GM10248 (cell line): ENCODE measurements around the gene IL19.

Source experiments
- CTCF ChIA-PET: fragments of 300-600 bp; sonication (Branson Sonifier 250); formaldehyde crosslinking; extraction: SDS; loops from one replicate; lab custom pipeline; 2021; ENCODE audit warnings: antibody characterized with exemption; lab: Yijun Ruan, JAX
- POLR2A ChIA-PET: fragments of 350-650 bp; sonication (Branson Sonifier 250); formaldehyde crosslinking; extraction: SDS; loops from one replicate; lab custom pipeline; 2020; ENCODE audit warnings: antibody characterized with exemption; lab: Yijun Ruan, JAX
- DNase-seq: peaks from one replicate; pipeline ENCODE4 v3.0.0; 2012; ENCODE audit errors: extremely low spot score
- TF ChIP-seq, protein P1 (sequence below): IDR thresholded peaks from 2 replicates; pipeline ENCODE4 v1.5.1; 2012; ENCODE audit warnings: mild to moderate bottlenecking, low read depth; ENCODE audit errors: extremely low read depth, missing control alignments, control extremely low read depth

Gene IL19

GRCh38 chr1:206821493-206821892 is 50.9 kb downstream of the IL19 start:
- no peak for DNase-seq
- ChIA-PET CTCF (interaction anchor here (1.0 to 3.1 kb wide), 7 partner anchors 10 to 184 kb away, joined by 3 to 11 read pairs (median 8); no protein-coding TSS in a partner anchor), POLR2A (no interaction called here)
- TF ChIP-seq, protein P1, sequence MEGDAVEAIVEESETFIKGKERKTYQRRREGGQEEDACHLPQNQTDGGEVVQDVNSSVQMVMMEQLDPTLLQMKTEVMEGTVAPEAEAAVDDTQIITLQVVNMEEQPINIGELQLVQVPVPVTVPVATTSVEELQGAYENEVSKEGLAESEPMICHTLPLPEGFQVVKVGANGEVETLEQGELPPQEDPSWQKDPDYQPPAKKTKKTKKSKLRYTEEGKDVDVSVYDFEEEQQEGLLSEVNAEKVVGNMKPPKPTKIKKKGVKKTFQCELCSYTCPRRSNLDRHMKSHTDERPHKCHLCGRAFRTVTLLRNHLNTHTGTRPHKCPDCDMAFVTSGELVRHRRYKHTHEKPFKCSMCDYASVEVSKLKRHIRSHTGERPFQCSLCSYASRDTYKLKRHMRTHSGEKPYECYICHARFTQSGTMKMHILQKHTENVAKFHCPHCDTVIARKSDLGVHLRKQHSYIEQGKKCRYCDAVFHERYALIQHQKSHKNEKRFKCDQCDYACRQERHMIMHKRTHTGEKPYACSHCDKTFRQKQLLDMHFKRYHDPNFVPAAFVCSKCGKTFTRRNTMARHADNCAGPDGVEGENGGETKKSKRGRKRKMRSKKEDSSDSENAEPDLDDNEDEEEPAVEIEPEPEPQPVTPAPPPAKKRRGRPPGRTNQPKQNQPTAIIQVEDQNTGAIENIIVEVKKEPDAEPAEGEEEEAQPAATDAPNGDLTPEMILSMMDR, result no peak

DNA sequence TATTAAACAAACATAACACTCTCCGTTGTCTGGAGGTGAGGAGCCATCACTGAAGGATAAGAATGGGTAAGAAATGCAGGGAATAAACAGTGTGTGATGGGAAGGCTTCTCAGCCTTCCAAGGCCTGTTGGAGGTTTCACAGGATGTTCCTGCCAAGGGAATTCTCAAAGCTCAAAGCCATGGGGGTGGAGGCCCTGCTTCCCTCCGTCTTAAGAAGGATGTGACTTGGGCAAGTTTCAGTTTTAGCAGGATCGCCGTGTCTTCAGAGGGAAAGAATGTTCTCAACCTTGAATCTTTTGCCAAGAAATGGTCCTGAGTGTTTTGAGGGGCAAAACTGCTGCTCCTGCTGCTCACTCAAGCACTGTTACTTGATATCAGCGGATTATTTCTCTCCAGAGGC is 53.2 kb downstream of the IL19 start:
- ChIA-PET CTCF (interaction anchor here (1.3 to 2.0 kb wide), 5 partner anchors 9 to 98 kb away, joined by 3 to 7 read pairs (median 5); no protein-coding TSS in a partner anchor), POLR2A (no interaction called here)
- no peak for DNase-seq
- TF ChIP-seq, protein P1, result no peak

DNA sequence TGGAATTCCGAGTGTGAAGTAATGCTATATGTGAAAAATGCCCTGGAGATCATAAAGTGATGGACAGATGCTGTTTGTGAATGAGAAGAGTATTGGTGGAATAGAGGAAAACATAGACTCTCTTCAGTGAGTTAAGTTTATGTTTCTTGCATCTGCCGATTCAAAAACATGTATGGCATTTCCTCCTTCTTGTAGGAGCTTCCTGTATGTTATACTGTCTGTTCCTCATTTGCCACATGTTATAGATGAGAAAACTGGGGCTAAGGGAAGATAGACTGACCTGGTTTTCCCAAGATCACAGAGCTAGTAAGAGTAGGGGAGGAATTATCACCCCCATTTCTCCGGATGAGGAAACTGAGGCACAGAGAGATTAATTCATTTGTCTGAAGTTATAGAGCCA is 53.8 kb downstream of the IL19 start:
- ChIA-PET CTCF (interaction anchor here (1.6 to 2.0 kb wide), 4 partner anchors 9 to 88 kb away, joined by 3 to 7 read pairs (median 6); no protein-coding TSS in a partner anchor), POLR2A (no interaction called here)
- TF ChIP-seq, protein P1, result no peak
- DNase-seq, result peak; percentile 26

GRCh38 chr1:206826394-206826793 is 55.8 kb downstream of the IL19 start:
- TF ChIP-seq, protein P1, result no peak
- no peak for DNase-seq
- CTCF ChIA-PET, result interaction anchor here (0.5 to 3.9 kb wide), 8 partner anchors 9 to 322 kb away, joined by 3 to 20 read pairs (median 4); partner anchors contain the start of gene IL20
- POLR2A ChIA-PET, result no interaction called here

DNA sequence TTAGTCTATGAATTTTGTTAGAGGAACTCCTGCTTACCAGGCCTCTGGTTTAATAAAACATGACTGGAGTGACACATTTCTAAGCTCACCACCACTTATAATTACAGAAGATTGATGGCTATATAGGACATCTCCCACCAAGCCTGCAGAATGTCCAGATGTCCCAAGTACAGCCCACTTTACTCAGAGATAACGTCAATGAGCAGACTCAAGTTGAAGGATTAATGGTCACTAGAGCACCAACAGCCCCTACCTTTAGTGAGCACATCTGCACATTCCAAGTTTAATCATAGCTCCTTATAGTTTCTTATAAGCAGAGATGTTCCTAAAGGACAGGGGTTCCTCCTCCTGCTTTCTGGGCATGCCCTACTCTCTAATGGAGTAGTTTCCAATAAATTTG is 57.5 kb downstream of the IL19 start:
- TF ChIP-seq, protein P1, result no peak
- CTCF ChIA-PET, result interaction anchor here (0.7 to 3.9 kb wide), 8 partner anchors 19 to 153 kb away, joined by 3 to 20 read pairs (median 4); no protein-coding TSS in a partner anchor
- no peak for DNase-seq
- POLR2A ChIA-PET, result interaction anchor here (0.6 to 0.7 kb wide), 2 partner anchors 908 to 1758 kb away, joined by 3 to 5 read pairs; no protein-coding TSS in a partner anchor

DNA sequence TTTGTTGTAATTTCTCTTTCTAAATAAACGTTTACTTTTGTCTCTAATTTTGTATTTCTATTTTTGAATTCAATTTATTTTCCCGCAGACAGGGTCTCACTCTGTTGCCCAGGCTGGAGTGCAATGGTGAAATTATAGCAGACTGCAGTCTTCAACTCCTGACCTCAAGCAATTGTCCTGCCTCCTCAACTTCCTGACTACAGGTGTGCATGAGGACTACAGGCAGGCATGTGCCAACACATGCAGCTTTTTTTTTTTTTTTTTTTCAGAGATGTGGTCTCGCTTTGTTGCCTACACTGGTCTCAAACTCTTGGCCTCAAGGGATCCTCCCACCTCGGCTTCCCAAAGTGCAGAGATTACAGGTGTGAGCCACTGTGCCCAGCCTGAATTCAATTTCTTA is 58.2 kb downstream of the IL19 start:
- CTCF ChIA-PET, result interaction anchor here (1.0 to 3.9 kb wide), 8 partner anchors 19 to 152 kb away, joined by 3 to 20 read pairs (median 4); no protein-coding TSS in a partner anchor
- no peak for DNase-seq

More for the DNA sequence above, 58.2 kb downstream of the IL19 start:
- POLR2A ChIA-PET, result no interaction called here
- TF ChIP-seq, protein P1, result no peak
